BE2C (cell line): Measurements from ENCODE around the gene MED16.

Experiments
- DNase-seq: peaks from one replicate; pipeline ENCODE4 v3.0.0-alpha.2; 2020
- H3K27me3 ChIP-seq: fragments of 250-450 bp; sonication (Bioruptor Pico); 2 replicates; pipeline ENCODE4 v1.5.1; 2020; ENCODE audit warnings: mild to moderate bottlenecking
- H3K36me3 ChIP-seq: fragments of 250-450 bp; sonication (Bioruptor Pico); 2 replicates; pipeline ENCODE4 v1.5.1; 2020; ENCODE audit warnings: mild to moderate bottlenecking
- H3K4me1 ChIP-seq: fragments of 250-450 bp; sonication (Bioruptor Pico); 2 replicates; pipeline ENCODE4 v1.5.1; 2020
- H3K4me3 ChIP-seq: 2 replicates; pipeline ENCODE4 v1.5.1; 2011; ENCODE audit warnings: low read depth, low read length
- H3K9me3 ChIP-seq: fragments of 250-450 bp; sonication (Bioruptor Pico); 2 replicates; pipeline ENCODE4 v1.5.1; 2020
- TF ChIP-seq, protein P1 (sequence below): IDR thresholded peaks from 2 replicates; pipeline ENCODE4 v1.5.1; 2012; ENCODE audit warnings: mild to moderate bottlenecking, low read depth, low read length

The MED16 gene

DNA sequence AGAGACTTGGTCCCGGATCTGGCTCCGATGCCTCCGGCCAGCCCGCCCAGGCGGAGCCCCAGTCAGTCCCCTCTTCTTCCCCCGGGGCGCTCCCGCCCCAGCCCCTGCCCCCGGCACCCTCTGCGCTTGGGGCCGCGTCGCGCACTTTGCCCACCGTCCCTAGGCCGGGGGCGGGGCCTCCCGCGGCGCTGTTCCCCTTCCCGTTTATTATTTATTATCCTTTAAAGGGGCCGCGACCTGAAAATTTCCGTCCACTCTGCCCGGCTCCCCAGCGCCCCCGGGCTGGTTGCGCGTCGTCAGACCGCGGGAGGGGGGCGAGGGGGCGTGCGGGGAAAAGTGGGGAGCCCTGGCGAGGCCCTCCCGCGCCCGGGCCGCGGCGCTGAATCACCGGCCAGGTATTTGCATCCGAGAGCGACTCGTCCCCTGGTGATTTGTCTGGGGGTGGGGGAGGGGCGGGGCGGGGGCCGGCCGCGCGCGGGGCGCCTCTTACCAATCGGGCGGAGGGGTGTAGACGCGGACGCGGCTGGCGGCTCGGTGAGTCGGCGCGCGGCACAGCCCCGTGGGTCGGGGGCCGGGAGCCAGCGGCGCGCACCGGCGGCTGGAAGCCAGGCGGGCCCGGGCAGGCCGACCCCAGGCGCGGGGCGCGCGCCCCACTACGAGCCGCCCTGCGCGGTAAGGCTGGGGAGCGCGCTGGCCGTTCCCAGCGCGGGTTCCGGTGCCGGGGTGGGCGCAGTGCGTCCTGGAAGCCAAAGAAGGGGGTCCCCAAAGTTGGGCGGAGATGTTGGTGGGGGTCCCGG, 32.7 kb upstream of the MED16 start, which contains the start of gene ARID3A:
Gene ARID3A (plus strand): TSS at position 510 of the 797 bp plus-strand sequence. CDS start 3,494 bp downstream, outside the sequence.
- H3K4me3 ChIP-seq, result peak within 1 kb of the TSS; percentile 86
- H3K36me3 ChIP-seq, result peaks cover 5% of the 10 kb centered on the region; the same call in 1 of the 2 replicates
- peaks cover 8% of the 10 kb centered on the region for H3K27me3 ChIP-seq
- no peaks in the 10 kb centered on the region for H3K9me3 ChIP-seq
- TF ChIP-seq, protein P1, sequence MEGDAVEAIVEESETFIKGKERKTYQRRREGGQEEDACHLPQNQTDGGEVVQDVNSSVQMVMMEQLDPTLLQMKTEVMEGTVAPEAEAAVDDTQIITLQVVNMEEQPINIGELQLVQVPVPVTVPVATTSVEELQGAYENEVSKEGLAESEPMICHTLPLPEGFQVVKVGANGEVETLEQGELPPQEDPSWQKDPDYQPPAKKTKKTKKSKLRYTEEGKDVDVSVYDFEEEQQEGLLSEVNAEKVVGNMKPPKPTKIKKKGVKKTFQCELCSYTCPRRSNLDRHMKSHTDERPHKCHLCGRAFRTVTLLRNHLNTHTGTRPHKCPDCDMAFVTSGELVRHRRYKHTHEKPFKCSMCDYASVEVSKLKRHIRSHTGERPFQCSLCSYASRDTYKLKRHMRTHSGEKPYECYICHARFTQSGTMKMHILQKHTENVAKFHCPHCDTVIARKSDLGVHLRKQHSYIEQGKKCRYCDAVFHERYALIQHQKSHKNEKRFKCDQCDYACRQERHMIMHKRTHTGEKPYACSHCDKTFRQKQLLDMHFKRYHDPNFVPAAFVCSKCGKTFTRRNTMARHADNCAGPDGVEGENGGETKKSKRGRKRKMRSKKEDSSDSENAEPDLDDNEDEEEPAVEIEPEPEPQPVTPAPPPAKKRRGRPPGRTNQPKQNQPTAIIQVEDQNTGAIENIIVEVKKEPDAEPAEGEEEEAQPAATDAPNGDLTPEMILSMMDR, result no peak
- no peaks in the 10 kb centered on the region; the same call in 1 of the 2 replicates for H3K4me1 ChIP-seq
- DNase-seq, result peak; percentile 83

DNA sequence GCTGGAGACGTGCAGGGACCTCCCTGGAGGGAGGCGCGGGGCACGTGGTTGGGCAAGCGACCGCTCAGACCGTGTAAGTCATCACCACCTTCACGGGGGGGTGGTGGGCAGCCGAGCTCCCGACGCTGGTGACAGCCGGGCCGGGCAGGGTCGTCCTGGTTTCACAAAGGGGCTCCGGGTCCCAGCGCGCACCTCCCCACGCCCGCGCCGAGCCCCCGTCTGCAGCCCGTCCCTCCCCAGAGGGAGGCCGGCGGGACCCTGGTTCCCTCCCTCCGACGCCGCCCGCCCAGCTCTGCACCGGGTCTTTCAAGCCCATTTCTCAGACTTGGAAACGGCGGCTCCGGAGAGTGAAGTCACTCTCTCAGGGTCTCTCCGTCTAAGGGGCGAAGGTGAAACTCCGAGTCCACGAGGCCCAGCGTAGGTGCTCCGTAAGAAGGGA, 32.1 kb upstream of the MED16 start:
- Histone ChIP-seq H3K4me3 (peak overlapping the region; percentile 86), H3K4me1 (no peaks in the 10 kb centered on the region; the same call in 1 of the 2 replicates), H3K27me3 (peaks cover 14% of the 10 kb centered on the region), H3K9me3 (no peaks in the 10 kb centered on the region), H3K36me3 (peaks cover 5% of the 10 kb centered on the region; the same call in 1 of the 2 replicates)
- TF ChIP-seq, protein P1, result no peak
- no peak for DNase-seq

DNA sequence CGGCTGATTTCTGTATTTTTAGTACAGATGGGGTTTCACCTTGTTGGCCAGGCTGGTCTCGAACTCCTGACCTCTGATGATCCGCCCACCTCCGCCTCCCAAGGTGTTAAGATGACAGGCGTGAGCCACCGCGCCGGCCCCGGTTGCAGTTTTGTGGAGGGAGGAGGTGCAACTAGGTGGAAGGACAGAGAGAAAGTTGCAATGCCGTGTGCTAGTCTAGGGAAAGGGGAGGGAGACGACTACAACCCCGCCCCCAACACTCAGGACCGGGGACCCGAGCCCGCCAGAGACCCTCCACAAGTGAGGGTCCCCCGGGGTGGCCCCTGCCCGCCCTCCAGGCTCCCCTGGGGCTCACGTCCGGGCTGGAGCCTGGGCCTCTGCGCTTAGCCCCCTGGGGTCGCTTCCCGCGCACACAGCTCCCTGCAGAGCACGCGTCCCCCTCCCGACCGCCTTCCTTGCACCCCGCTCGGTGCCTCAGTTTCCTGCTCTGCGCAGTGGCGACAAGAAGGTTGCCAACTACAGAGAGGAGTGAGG, 31.6 kb upstream of the MED16 start:
- peaks cover 19% of the 10 kb centered on the region for H3K27me3 ChIP-seq
- no peaks in the 10 kb centered on the region for H3K9me3 ChIP-seq
- peaks cover 1% of the 10 kb centered on the region; the same call in 1 of the 2 replicates for H3K36me3 ChIP-seq
- TF ChIP-seq, protein P1, result no peak
- H3K4me3 ChIP-seq, result peak overlapping the region; percentile 86
- H3K4me1 ChIP-seq, result no peaks in the 10 kb centered on the region; the same call in 1 of the 2 replicates
- no peak for DNase-seq

DNA sequence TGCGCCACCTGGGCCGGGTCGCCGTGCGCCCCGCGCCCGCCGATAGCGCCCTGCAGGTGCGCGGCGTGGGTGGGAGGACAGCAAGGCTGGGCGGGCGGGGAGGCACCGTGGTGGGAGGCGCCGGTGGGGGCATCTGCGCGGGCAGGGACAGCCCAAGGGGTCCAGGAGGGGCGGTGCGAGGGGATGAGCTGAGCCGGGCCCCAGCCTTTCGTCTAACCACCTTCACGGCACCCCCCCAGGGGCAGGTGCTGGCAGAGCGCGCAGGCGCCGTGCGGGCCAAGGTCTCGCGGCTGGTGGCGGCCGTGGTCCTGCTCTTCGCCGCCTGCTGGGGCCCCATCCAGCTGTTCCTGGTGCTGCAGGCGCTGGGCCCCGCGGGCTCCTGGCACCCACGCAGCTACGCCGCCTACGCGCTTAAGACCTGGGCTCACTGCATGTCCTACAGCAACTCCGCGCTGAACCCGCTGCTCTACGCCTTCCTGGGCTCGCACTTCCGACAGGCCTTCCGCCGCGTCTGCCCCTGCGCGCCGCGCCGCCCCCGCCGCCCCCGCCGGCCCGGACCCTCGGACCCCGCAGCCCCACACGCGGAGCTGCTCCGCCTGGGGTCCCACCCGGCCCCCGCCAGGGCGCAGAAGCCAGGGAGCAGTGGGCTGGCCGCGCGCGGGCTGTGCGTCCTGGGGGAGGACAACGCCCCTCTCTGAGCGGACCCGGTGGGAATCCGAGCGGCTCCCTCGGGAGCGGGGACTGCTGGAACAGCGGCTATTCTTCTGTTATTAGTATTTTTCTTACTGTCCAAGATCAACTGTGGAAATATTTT, 27.3 kb upstream of the MED16 start:
- peak; percentile 52 for DNase-seq
- no peak overlapping the region for H3K4me3 ChIP-seq
- peaks cover 48% of the 10 kb centered on the region for H3K27me3 ChIP-seq
- H3K9me3 ChIP-seq, result no peaks in the 10 kb centered on the region
- H3K36me3 ChIP-seq, result no peaks in the 10 kb centered on the region
- H3K4me1 ChIP-seq, result no peaks in the 10 kb centered on the region; the same call in 1 of the 2 replicates
- TF ChIP-seq, protein P1, result no peak

DNA sequence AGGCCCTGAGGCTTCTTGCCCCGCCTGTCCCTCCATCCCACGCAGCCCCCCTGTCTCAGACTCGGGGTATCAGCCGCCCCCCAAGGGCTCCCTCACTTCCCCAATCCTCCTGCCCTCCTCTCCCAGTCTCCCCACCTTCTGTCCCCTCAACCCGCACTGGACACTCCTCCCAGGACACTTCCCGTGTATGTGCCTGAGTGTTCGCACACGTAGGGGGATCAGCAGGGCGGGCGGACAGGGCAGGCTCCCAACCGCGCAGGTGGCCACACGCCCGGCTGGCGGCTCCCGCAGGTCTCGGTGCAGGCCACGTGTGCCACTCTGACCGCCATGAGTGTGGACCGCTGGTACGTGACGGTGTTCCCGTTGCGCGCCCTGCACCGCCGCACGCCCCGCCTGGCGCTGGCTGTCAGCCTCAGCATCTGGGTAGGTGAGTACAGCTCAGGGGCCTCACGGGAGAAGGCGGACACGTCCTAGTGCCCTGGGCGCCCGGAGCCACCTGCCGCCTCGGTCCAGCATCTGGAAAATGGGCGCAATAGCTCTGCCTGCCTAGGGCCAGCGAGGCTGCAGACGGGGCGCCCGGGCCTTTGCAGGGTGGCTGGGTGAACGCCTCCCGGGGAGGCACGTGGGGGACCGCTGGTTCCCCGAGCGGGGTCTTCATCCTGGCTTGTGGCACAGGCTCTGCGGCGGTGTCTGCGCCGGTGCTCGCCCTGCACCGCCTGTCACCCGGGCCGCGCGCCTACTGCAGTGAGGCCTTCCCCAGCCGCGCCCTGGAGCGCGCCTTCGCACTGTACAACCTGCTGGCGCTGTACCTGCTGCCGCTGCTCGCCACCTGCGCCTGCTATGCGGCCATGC, 26.4 kb upstream of the MED16 start:
- H3K4me1 ChIP-seq, result no peaks in the 10 kb centered on the region

More for the DNA sequence above, 26.4 kb upstream of the MED16 start:
- TF ChIP-seq, protein P1, result no peak
- H3K9me3 ChIP-seq, result no peaks in the 10 kb centered on the region
- no peaks in the 10 kb centered on the region for H3K36me3 ChIP-seq
- H3K27me3 ChIP-seq, result peaks cover 48% of the 10 kb centered on the region
- DNase-seq, result no peak
- no peak overlapping the region for H3K4me3 ChIP-seq
